Activated CD4-positive, alpha-beta T cell treated with anti-CD3 and anti-CD28 coated beads, Interleukin-10, Interleukin-2, amounts not matched to agents 100 ng/mL and 50 ng/mL, durations not matched to agents 16 hours and 8 hours (primary cell): ENCODE data around the gene MPI.

Experiments used
- DNase-seq: peaks from one replicate; pipeline ENCODE4 v3.0.0-alpha.2; 2020

The MPI gene

GRCh38 chr15:74889883-74890664 lies at the start of gene MPI:
TSS of gene MPI (plus strand) at chr15:74890042. CDS start at chr15:74890074, 32 bp downstream.
- peak; percentile 92 for DNase-seq

GRCh38 chr15:74840851-74841775 lies 48.7 kb upstream of the MPI start:
- DNase-seq: no peak

- no peak for DNase-seq
These were observed 47.9 kb upstream of the MPI start for GRCh38 chr15:74841891-74842373.

GRCh38 chr15:74842581-74843444 lies 47.0 kb upstream of the MPI start, which contains the start of gene ULK3:
TSS of gene ULK3 (minus strand) at chr15:74843156. CDS start at chr15:74843105, 51 bp downstream.
- peak; percentile 96 for DNase-seq

GRCh38 chr15:74843445-74843828 lies 46.4 kb upstream of the MPI start:
- no peak for DNase-seq

- peak; percentile 29 for DNase-seq
These were observed 45.9 kb upstream of the MPI start for GRCh38 chr15:74843891-74844299.

GRCh38 chr15:74844319-74845207 lies 45.3 kb upstream of the MPI start:
- DNase-seq: no peak

- DNase-seq: peak; percentile 88
These were observed 44.7 kb upstream of the MPI start for GRCh38 chr15:74845208-74845568.

- peak; percentile 61 for DNase-seq
These were observed 44.3 kb upstream of the MPI start for GRCh38 chr15:74845581-74845980.

GRCh38 chr15:74847432-74847831 lies 42.4 kb upstream of the MPI start:
- no peak for DNase-seq

GRCh38 chr15:74850393-74850792 lies 39.4 kb upstream of the MPI start:
- DNase-seq: no peak

GRCh38 chr15:74851960-74852359 lies 37.9 kb upstream of the MPI start:
- no peak for DNase-seq

GRCh38 chr15:74854453-74855022 lies 35.3 kb upstream of the MPI start:
- DNase-seq: no peak

GRCh38 chr15:74855857-74856256 lies 34.0 kb upstream of the MPI start:
- no peak for DNase-seq

GRCh38 chr15:74856537-74856936 lies 33.3 kb upstream of the MPI start:
- DNase-seq: no peak

GRCh38 chr15:74857082-74857655 lies 32.7 kb upstream of the MPI start:
- DNase-seq: no peak

GRCh38 chr15:74857671-74858368 lies 32.0 kb upstream of the MPI start:
- no peak for DNase-seq

- no peak for DNase-seq
These were observed 31.5 kb upstream of the MPI start for GRCh38 chr15:74858369-74858740.

GRCh38 chr15:74863239-74864056 lies 26.4 kb upstream of the MPI start:
- DNase-seq: peak; percentile 36
